Measurements from ENCODE around the gene FUT1. TPM values are rescaled to one million over a fixed set of nuclear protein-coding genes. Genes with fewer than 3 reads are reported as not detected.

The FUT1 gene
- total and polyA plus RNA-seq, 9 of the 15 experiments (the other 6 are each of a cell fraction or from before 2014, with no cell fraction given): 2.3 to 18.5 (median 8.8) TPM

GRCh38 chr19:48726556-48726955, 25.9 kb downstream of the FUT1 start (continued):
- peak; percentile 78 for TF ChIP-seq ATF3 (IDR thresholded peaks at IDR 0.05)
- no peak for TF ChIP-seq ATF3 (CRISPR knock-in tag; conservative IDR thresholded peaks at IDR 0.05)
- no peak for TF ChIP-seq ZSCAN32 (CRISPR knock-in tag; IDR thresholded peaks at IDR 0.05)
- no peak for TF ChIP-seq ZNF197 (CRISPR knock-in tag; IDR thresholded peaks at IDR 0.05; ENCODE audit: low read depth)
- TF ChIP-seq NFATC3 (IDR thresholded peaks at IDR 0.05): no peak
- TF ChIP-seq CCNT2 (IDR thresholded peaks at IDR 0.05; ENCODE audit: borderline replicate concordance, extremely low read depth, insufficient read length, low read depth, low read length): no peak
- no peak for TF ChIP-seq CBX1 (IDR thresholded peaks at IDR 0.05; ENCODE audit: low read depth)
- TF ChIP-seq, protein P1, sequence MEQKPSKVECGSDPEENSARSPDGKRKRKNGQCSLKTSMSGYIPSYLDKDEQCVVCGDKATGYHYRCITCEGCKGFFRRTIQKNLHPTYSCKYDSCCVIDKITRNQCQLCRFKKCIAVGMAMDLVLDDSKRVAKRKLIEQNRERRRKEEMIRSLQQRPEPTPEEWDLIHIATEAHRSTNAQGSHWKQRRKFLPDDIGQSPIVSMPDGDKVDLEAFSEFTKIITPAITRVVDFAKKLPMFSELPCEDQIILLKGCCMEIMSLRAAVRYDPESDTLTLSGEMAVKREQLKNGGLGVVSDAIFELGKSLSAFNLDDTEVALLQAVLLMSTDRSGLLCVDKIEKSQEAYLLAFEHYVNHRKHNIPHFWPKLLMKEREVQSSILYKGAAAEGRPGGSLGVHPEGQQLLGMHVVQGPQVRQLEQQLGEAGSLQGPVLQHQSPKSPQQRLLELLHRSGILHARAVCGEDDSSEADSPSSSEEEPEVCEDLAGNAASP (IDR thresholded peaks at IDR 0.05): no peak
- no peak for TF ChIP-seq ZNF12 (CRISPR knock-in tag; IDR thresholded peaks at IDR 0.05)
- TF ChIP-seq NONO (IDR thresholded peaks at IDR 0.05; ENCODE audit: low read depth in 2 of 2, low read length in 1 of 2): no peak
- TF ChIP-seq ATF1 (CRISPR knock-in tag; IDR thresholded peaks at IDR 0.05): no peak
- TF ChIP-seq ATF1 (tag; IDR thresholded peaks at IDR 0.05): peak; percentile 63
- peak; percentile 88 for TF ChIP-seq CREB1 (IDR thresholded peaks at IDR 0.05)
- TF ChIP-seq CREB1 (CRISPR knock-in tag; IDR thresholded peaks at IDR 0.05): peak; percentile 87
- TF ChIP-seq ELF2 (CRISPR knock-in tag; IDR thresholded peaks at IDR 0.05): no peak
- no peak for TF ChIP-seq MTA1 (IDR thresholded peaks at IDR 0.05; ENCODE audit: borderline replicate concordance)
- no peak for TF ChIP-seq ZBTB17 (CRISPR knock-in tag; IDR thresholded peaks at IDR 0.05)
- no peak for TF ChIP-seq NFXL1 (CRISPR knock-in tag; IDR thresholded peaks at IDR 0.05)
- no peak for TF ChIP-seq JUND (IDR thresholded peaks at IDR 0.05; ENCODE audit: borderline replicate concordance, low read depth, low read length)
- peak; percentile 28; the same call in 1 of the 3 replicates for TF ChIP-seq JUND (tag; IDR thresholded peaks at IDR 0.05; ENCODE audit: borderline replicate concordance, low read depth, low read length)
- TF ChIP-seq GABPA (tag; conservative IDR thresholded peaks at IDR 0.05; ENCODE audit: low read depth): peak; percentile 78
- no peak for TF ChIP-seq MAZ (CRISPR knock-in tag; conservative IDR thresholded peaks at IDR 0.05 in 1 of 2, IDR thresholded peaks at IDR 0.05 in 1 of 2)
- peak; percentile 76 for TF ChIP-seq NCOA1 (IDR thresholded peaks at IDR 0.05; ENCODE audit: low read depth)
- TF ChIP-seq NR2C1 (IDR thresholded peaks at IDR 0.05): 0 out of 2 replicates have a peak, but pooled peaks have one; percentile 11
- TF ChIP-seq NR2C1 (tag; IDR thresholded peaks at IDR 0.05): no peak
- TF ChIP-seq GABPB1 (CRISPR knock-in tag; IDR thresholded peaks at IDR 0.05): peak; percentile 90
- TF ChIP-seq BRF1 (IDR thresholded peaks at IDR 0.05; ENCODE audit: borderline replicate concordance, extremely low read depth, insufficient read length): no peak

Measured in K562 (cell line).